HG02759 (cell line): ENCODE results near the gene LBHD2.
A peak's percentile ranks its signal among the peaks of the same experiment; 100 is the strongest.
"Not testable (repeated sequence)": the region's sequence is repeated elsewhere in the genome, so short reads cannot be mapped to it uniquely, and the experiment has no call there.

Source experiments
- ATAC-seq: cut with Tn5 transposase; IDR thresholded peaks from one replicate; pipeline ENCODE4 v1.9.1; 2021; ENCODE audit warnings: mild to moderate bottlenecking, moderate library complexity; ENCODE audit not compliant: unreplicated experiment

Gene LBHD2

DNA sequence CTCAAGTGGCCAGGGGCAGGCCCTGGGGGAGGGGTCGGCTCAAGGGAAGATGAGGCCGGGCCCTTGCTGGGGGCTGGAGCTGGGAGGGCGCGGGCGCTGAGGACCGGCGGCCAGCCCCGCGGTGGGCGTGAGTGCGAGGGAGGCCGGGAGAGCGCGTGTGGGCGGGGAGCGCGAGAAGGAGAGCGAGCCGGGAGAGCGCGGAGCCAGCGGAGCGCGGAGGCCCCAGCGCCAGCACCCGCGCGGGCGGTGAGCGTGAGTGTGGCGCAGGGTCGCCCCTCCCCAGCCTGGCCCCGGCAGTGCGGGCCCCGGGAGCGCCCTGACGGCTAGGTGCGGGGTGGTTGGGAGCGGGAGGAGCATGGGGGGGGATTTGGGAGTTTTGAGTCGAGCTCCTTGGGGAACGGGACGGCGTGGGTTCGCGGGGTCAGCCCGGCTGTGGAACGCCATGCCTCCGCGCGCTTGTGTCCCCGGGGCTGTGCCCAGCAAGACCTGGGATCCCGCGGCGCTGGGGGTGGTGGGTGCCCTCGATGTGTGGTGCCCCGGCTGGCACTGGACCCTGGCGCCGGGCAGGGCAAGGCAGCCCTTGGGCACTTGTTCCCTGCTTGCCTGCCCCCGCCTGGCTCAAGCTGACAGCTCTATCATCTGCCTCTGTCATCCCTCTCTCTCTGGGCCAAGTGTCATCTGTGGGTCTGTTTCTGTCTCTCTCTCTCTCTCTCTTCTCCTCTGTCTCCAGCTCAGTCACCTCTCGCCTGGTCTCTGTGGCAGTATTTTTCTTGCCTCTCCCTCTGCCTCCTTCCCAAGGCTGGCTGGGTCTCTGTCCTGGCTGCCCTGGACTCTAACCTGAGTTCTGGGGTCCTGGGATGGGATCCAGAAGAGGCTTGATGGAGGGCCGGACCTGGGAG is at the start of gene LBHD2:
TSS of gene LBHD2 (plus strand) at position 190 of the 899 bp plus-strand sequence. CDS start 1,803 bp downstream, outside the sequence.
- no peak for ATAC-seq

DNA sequence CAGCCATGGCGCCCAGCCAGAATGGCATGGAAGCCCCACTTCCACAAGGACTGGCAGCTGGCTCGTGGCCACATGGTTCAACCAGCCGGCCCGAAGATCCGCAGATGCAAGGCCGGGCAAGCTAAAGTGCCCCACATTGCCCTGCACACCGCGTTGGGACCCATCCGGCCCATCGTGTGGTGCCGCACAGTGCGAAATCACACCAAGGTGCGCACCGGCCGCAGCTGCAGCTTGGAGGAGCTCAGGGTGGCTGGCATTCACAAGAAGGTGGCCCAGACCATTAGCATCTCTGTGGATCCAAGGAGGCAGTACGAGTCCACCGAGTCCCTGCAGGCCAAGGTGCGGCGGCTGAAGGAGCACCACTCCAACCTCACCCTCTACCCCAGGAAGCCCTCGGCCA is 42.5 kb upstream of the LBHD2 start:
- ATAC-seq = no peak

- no peak for ATAC-seq
Measured at GRCh38 chr14:103043257-103044015, 40.6 kb upstream of the LBHD2 start.

- ATAC-seq = no peak
Measured at GRCh38 chr14:103045371-103045869, 38.6 kb upstream of the LBHD2 start.

DNA sequence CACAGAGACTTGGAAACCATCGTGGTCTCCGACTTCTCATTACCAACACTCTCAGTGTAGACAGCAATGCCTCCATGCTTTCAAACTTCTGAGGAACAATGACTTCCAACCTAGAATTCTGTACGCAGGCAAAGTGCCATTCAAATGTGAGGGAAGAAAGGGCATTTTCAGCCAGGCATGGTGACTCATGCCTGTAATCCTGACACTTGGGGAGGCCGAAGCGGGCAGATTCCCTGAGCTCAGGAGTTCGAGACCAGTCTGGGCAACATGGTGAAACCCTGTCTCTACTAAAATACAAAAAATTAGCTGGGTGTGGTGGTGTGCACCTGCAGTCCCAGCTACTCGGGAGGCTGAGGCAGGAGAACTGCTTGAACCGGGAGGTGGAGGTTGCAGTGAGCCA is 36.6 kb upstream of the LBHD2 start:
- ATAC-seq = not testable (repeated sequence)

- no peak for ATAC-seq
Measured at GRCh38 chr14:103050935-103051334, 33.1 kb upstream of the LBHD2 start.

DNA sequence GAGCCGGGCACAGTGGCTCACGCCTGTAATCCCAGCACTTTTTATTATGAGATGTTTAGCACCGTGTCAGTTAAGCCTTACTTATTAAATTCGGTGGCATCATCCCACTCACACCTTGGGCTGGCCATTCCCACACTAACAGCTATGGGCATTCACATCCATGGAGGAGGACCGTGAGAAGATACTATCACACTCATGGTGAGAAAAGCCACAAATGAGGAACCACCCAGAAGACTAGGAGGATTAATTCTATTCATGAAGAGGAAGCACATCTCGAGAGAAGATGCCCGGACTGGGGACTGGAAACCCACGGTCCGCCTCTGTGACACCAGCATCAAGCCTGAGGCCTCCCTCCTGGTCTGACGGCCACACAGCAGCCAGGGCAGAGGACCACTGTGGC is 31.6 kb upstream of the LBHD2 start:
- ATAC-seq = no peak

DNA sequence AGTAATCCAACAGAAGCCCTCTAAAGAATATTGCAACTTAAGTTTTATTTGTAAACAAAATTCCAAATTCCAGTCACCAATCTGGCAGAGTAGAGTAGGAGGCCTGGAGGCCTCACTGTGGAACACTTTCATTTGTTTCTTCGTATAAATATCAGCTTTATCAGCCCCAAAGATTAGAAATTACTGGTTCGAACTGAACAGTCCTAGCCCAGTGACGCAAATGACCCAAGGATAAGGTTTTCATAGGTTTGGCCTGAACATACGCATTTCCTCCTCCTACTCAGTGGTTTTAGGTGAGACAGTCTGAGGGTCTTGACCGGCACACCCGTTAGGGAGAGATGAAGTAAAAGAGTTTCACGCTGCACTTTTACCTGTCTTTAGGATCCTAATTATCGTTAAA is 28.3 kb upstream of the LBHD2 start:
- no peak for ATAC-seq

DNA sequence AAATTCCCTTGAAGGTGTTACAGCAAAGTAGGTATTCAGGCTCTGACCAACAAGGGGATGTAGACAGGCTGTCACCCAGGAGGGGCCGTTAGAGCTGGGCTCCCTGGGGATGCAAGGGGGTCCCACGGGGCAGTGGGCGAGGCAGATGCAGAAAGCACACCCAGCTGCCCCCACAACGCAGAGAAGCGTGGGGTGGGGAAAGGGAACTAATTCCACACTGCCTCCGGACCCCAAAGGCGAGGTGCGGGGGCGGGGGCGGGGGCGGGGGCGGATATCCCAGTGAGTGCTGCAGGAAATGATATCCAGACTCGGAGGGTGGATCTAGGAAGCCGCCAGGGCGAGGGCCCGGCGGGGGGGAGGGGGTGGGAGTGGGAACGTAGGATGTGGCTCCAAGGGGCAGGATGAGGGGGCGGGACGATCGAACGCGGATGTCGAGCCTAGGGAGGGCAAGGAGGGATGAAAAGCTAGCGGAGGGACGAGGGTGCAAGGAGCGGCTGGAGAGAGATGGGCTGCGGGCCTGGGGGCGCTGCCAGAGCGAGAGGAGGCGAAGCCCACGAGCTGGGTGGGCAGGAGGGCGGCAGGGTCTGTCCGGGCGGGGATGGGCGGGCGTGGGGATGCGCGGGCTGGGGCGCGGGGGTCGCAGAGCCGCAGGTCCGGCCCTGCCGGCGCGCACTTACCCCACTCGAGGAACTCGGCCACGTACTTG is 27.5 kb upstream of the LBHD2 start:
- no peak for ATAC-seq

- ATAC-seq = no peak
Measured at GRCh38 chr14:103057028-103057371, 27.0 kb upstream of the LBHD2 start.

GRCh38 chr14:103057372-103058163 is 26.4 kb upstream of the LBHD2 start, which contains the start of gene CDC42BPB:
TSS of gene CDC42BPB (minus strand) at chr14:103057549. CDS start at chr14:103057173, 376 bp downstream.
- ATAC-seq = peak; percentile 86

DNA sequence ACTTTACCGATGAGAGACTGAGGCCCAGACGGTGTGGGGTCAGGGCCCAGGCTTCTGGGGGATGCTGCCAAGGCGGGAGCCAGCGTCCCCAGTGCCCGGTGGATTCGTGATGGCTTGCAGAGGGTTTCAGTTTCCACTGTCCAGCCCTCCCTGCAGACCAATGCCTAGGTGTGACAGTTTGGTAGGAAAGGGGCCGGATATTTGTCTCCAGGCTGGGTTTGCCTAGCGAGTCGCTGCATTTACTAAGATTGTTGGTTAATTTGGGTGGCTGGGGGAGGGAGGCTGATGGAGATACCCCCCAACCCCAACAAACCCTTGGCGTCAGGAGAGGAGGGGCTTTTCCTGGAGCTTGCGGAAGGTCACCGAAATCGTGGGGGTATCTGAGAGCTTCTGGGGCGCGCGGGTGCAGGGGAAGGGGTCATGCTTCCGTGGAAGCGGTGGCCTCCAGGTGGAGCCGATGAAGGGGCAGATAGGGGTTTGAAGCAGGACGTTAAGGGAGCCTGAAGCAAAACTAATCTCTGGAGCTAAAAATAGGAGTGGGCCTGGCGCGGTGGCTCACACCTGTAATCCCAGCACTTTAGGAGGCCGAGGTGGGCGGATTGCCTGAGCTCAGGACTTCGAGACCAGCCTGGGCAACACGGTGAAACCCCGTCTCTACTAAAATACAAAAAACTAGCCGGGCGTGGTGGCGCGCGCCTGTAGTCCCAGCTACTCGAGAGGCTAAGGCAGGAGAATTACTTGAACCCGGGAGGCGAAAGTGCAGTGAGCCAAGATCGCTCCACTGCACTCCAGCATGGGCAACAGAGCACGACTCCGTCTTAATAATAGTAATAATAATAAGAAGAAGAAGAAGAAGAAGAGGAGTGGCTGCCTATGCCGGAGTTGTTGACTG is 25.6 kb upstream of the LBHD2 start:
- ATAC-seq = no peak

- ATAC-seq = no peak
Measured at GRCh38 chr14:103059556-103059955, 24.5 kb upstream of the LBHD2 start.

- no peak for ATAC-seq
Measured at GRCh38 chr14:103061482-103061976, 22.5 kb upstream of the LBHD2 start.

DNA sequence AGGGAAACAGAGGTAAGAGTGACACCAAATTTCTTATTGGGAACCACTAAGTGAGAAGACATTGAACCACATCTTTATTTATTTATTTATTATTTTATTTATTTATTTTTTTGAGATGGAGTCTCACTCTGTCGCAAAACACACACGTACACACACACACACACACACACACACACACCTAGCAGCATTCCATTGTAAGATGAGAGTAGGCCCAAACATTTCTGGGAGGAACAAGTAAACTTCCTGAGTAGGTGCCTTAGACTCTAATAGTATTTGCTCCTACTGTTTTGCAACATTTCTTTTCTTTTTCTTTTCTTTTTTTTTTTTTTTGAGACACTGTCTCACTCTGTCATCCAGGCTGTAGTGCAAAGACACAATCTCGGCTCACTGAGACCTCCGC is 19.6 kb upstream of the LBHD2 start:
- ATAC-seq = no peak

- no peak for ATAC-seq
Measured at GRCh38 chr14:103064978-103065377, 19.0 kb upstream of the LBHD2 start.

DNA sequence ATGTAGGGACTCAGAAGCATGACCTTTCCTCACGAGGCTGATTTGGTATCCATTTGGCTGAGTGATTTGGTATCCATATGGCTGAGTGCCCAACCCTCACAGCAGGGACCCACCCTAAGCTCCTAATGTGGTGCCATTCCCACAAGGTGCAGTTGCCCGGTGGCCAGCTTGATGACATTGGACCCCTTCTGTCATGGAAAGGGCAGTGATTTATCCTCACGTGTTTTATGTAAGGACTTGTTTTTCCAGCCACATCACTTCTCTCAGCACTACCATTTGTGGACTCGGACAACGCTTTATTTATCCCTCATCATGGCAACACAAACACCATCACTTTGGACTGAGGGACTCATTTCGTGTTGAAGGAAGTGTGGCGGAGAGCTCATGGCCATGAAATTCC is 18.1 kb upstream of the LBHD2 start:
- ATAC-seq = no peak

DNA sequence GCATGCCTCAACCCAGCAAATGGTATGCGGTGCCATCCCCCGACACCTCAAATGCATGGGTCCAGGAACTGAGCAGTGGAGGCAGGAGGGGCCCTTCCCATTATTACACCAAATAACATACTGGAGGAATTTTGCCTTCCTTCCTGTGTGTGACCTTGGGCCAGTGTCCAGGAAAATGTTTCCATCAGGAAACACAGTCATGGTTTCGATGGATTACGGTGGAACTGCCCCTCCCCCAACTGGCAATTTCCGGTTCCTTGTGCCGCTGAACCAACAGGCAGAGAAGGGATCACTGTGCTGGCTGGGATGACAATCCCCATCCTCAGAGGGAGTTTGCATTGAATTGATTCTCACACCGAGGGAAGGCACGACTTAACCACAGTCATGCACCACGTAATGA is 17.6 kb upstream of the LBHD2 start:
- ATAC-seq = no peak

DNA sequence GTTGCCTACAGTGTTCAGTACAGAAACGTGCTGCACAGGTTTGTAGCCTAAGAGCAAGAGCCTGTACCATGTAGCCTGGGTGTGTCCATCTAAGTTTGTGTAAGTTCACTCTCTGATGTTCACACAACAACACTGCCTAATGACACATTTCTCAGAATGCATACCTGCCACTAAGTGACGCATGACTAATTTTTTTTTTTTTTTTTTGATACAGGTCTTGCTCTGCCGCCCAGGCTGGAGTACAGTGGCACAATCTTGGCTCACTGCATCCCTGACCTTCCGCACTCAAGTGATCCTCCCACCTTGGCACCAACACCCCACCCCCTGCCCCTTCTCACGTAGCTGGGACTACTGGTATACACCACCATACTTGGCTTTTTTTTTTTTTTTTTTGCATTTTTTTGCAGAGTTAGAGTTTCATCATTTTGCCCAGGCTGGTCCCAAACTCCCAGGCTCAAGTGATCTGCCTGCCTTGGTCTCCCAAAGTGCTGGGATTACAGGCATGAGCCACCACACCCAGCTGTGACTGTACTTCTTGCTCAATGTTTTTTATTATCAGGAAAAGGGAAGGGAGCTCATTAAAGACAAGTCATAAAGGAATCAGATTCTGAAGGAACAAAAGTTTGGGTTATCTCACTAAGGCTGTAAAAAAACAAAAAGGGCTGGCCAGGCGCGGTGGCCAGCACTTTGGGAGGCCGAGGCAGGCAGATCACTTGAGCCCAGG is 16.6 kb upstream of the LBHD2 start:
- ATAC-seq = no peak
